ENCODE results near the gene PRDM15.

The PRDM15 gene, protein sequence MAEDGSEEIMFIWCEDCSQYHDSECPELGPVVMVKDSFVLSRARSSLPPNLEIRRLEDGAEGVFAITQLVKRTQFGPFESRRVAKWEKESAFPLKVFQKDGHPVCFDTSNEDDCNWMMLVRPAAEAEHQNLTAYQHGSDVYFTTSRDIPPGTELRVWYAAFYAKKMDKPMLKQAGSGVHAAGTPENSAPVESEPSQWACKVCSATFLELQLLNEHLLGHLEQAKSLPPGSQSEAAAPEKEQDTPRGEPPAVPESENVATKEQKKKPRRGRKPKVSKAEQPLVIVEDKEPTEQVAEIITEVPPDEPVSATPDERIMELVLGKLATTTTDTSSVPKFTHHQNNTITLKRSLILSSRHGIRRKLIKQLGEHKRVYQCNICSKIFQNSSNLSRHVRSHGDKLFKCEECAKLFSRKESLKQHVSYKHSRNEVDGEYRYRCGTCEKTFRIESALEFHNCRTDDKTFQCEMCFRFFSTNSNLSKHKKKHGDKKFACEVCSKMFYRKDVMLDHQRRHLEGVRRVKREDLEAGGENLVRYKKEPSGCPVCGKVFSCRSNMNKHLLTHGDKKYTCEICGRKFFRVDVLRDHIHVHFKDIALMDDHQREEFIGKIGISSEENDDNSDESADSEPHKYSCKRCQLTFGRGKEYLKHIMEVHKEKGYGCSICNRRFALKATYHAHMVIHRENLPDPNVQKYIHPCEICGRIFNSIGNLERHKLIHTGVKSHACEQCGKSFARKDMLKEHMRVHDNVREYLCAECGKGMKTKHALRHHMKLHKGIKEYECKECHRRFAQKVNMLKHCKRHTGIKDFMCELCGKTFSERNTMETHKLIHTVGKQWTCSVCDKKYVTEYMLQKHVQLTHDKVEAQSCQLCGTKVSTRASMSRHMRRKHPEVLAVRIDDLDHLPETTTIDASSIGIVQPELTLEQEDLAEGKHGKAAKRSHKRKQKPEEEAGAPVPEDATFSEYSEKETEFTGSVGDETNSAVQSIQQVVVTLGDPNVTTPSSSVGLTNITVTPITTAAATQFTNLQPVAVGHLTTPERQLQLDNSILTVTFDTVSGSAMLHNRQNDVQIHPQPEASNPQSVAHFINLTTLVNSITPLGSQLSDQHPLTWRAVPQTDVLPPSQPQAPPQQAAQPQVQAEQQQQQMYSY

DNA sequence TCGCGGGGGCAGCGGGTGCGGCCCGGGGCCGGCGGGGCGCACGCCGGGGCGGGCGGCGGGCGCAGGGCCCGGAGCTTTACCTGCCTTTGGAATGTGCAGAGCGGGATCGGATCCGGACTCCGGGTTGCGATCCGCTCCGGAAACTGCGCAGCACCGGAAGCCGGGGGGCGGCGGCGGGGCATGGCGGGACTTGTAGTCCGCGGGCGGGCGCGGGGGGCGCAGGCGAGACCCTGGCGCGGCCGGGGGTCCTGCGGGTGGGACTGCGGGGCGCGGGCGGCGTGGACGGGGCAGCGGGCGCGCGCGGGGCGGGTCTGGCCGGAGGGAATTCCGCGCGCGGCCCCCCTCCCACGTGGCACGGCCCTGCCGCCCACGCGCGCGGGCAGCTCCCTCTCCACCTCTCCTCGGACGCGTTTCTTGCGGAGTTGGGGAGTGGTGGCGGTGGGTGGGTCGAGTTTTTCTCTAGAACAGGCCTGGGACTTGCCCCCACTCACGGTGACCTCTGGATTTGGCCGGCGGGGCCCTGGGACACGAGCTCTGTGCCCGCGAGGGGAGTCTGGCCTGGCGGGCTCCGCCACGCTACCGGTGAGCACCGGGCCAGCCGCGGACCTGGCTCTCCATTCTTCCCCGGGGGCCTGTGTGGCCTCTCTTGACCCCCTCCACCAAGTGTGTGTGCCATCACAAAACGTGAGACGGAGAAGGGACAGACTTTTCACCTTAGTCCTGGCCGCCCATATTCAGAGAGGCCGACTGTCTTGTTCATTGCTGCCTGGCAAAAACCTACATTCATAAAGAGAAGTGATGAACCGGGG lies at the start of gene PRDM15:
TSS of gene PRDM15 (minus strand) at position 155 of the 809 bp plus-strand sequence. CDS start 18,981 bp downstream, outside the sequence.
- Histone ChIP-seq H3K4me2 (ENCODE audit: low read depth, low read length) (peak within 1 kb of the TSS; percentile 92), H3K27me3 (replicated peaks; ENCODE audit: insufficient read depth, low read length) (no peaks in the 10 kb centered on the region), H2AFZ (ENCODE audit: low read length) (peak within 1 kb of the TSS; percentile 97), H3F3A (ENCODE audit: insufficient read depth, low read length) (peaks cover 4% of the 10 kb centered on the region; the same call in 1 of the 2 replicates), H3K36me3 (replicated peaks; ENCODE audit: insufficient read depth, low read length) (no peaks in the 10 kb centered on the region), H3K9me3 (replicated peaks; ENCODE audit: insufficient read depth, low read length) (no peaks in the 10 kb centered on the region), H3K9ac (ENCODE audit: low read length) (peak within 1 kb of the TSS; percentile 95), H3K27ac (ENCODE audit: low read length) (peak within 1 kb of the TSS; percentile 57), H3K79me2 (ENCODE audit: low read length) (peaks cover 41% of the 10 kb centered on the region), H3K4me1 (ENCODE audit: low read length) (peaks cover 4% of the 10 kb centered on the region), H3K9me2 (replicated peaks; ENCODE audit: insufficient read depth, low read length) (no peaks in the 10 kb centered on the region), H3K4me3 (ENCODE audit: low read length) (peak within 1 kb of the TSS; percentile 86), H4K20me1 (ENCODE audit: insufficient read depth, low read length) (no peaks in the 10 kb centered on the region)
- DNase-seq = peak; percentile 94
- no peak for TF ChIP-seq EZH2 (optimal IDR thresholded peaks at IDR 0.05; ENCODE audit: low read depth, low read length)
- TF ChIP-seq, protein P1, sequence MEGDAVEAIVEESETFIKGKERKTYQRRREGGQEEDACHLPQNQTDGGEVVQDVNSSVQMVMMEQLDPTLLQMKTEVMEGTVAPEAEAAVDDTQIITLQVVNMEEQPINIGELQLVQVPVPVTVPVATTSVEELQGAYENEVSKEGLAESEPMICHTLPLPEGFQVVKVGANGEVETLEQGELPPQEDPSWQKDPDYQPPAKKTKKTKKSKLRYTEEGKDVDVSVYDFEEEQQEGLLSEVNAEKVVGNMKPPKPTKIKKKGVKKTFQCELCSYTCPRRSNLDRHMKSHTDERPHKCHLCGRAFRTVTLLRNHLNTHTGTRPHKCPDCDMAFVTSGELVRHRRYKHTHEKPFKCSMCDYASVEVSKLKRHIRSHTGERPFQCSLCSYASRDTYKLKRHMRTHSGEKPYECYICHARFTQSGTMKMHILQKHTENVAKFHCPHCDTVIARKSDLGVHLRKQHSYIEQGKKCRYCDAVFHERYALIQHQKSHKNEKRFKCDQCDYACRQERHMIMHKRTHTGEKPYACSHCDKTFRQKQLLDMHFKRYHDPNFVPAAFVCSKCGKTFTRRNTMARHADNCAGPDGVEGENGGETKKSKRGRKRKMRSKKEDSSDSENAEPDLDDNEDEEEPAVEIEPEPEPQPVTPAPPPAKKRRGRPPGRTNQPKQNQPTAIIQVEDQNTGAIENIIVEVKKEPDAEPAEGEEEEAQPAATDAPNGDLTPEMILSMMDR (IDR thresholded peaks at IDR 0.05; ENCODE audit: low read length) = no peak
- no peak for TF ChIP-seq EZH2phosphoT487 (IDR thresholded peaks at IDR 0.05; ENCODE audit: low read length)

DNA sequence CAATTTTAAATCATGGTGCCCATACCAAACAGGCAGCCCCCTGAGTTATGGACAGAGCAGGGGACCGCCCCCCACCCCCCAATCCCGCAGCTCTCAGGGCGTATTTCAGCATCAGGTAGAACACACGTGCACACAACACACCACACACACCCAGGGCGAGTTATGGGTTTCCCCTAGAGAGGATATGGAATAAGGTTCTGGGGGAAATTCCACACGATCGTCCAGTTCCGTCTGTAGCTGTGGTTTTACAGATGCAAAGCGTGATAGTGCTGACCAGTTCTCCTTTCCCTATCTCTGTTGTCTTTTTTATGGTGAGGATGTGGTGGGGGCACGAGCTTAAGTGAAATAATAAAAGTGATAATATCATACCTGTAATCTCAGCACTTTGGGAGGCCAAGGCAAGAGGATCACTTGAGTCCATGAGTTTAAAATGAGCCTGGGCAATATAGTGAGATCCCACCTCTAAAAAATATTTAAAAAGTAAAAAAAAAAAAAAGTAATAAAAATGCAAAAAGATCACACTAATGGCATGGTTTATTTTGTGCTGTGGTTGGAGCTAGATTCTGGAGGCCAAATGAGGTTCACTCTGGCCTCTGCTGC lies 49.6 kb upstream of the PRDM15 start:
- peak; percentile 66 for DNase-seq
- no peaks in the 10 kb centered on the region for H3K9me3 ChIP-seq (replicated peaks; ENCODE audit: insufficient read depth, low read length)
- H3K36me3 ChIP-seq (replicated peaks; ENCODE audit: insufficient read depth, low read length) = no peaks in the 10 kb centered on the region
- no peak overlapping the region for H2AFZ ChIP-seq (ENCODE audit: low read length)
- peaks cover 37% of the 10 kb centered on the region for H3K4me1 ChIP-seq (ENCODE audit: low read length)
- H3K4me2 ChIP-seq (ENCODE audit: low read depth, low read length) = peak overlapping the region; percentile 77
- H3K79me2 ChIP-seq (ENCODE audit: low read length) = peaks cover 26% of the 10 kb centered on the region
- H3K9ac ChIP-seq (ENCODE audit: low read length) = peak overlapping the region; percentile 30; the same call in 1 of the 2 replicates
- H3F3A ChIP-seq (ENCODE audit: insufficient read depth, low read length) = peaks cover 40% of the 10 kb centered on the region
- no peaks in the 10 kb centered on the region for H3K9me2 ChIP-seq (replicated peaks; ENCODE audit: insufficient read depth, low read length)
- peak overlapping the region; percentile 86 for H3K27ac ChIP-seq (ENCODE audit: low read length)
- 0 out of 2 replicates have a peak overlapping the region, but pooled peaks have one; percentile 2 for H3K4me3 ChIP-seq (ENCODE audit: low read length)
- no peaks in the 10 kb centered on the region for H3K27me3 ChIP-seq (replicated peaks; ENCODE audit: insufficient read depth, low read length)
- TF ChIP-seq EZH2phosphoT487 (IDR thresholded peaks at IDR 0.05; ENCODE audit: low read length) = no peak
- TF ChIP-seq, protein P1 (IDR thresholded peaks at IDR 0.05; ENCODE audit: low read length) = no peak
- no peak for TF ChIP-seq EZH2 (optimal IDR thresholded peaks at IDR 0.05; ENCODE audit: low read depth, low read length)
- no peaks in the 10 kb centered on the region for H4K20me1 ChIP-seq (ENCODE audit: insufficient read depth, low read length)
